Stimulated activated CD8-positive, alpha-beta memory T cell treated with anti-CD3 and anti-CD28 coated beads, Interleukin-4, amount 100 ng/mL, for 24 hours (primary cell): Measurements from ENCODE around the gene UBE3A.

Experiments used
- DNase-seq: peaks from one replicate; pipeline ENCODE4 v3.0.0-alpha.2; 2020; ENCODE audit warnings: low read depth

UBE3A gene

DNA sequence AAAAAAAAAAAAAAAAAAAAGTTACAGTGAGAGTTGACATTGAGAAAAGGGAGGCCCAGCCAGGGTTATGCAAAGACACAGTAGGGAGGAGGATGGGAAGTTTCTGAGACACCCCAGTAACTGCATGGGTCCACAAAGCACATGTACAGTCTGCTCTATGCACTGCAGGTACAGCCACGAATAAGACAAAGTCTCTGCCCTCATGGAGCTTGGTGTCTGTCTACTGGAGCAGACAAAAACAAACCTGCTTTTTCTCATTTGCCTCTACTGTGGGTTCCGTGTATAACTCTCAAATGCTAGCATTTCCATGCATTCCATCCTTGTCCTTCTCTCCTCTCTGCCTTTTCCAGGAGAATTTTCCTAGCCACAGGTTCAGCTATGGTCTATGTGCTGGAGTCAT is 107.4 kb downstream of the UBE3A start:
- no peak for DNase-seq

DNA sequence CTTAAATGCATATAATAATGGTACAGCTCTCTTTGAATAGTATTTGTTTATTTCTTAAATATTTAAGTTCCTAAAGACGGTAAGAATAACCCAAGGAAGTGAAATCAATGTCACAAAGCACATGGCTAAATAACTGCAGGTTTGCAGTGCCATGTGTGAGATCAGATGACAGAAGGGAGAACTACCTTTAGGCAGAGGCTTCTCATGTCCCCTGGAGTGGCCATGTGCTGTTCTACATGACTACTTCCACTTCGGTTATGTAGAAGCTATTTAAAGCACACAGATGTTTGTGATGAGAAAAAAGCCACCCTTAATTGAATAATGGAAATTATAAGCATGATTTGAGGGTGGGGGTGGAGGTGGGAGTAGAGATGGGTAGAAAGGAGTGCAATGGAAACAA is 109.1 kb downstream of the UBE3A start:
- no peak for DNase-seq

DNA sequence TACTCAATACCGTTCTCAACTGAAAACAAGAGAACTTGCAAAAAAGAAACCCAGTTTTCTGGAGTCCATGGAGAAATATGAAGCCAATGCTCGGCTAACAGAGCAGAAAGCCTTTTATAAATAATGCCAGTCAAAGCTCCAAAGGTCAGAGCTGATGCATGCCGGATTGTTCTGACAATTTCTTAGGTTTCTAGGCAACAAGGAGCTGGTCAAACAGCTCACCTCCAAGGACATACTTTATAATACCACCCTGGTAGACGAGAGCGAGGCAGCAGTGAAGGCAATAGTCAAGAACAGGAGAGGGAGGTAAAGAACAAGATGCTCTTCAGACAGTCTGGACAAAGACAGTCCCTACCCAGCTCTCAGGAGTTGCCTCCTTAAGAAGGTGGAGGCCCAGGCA is 111.1 kb downstream of the UBE3A start:
- no peak for DNase-seq

DNA sequence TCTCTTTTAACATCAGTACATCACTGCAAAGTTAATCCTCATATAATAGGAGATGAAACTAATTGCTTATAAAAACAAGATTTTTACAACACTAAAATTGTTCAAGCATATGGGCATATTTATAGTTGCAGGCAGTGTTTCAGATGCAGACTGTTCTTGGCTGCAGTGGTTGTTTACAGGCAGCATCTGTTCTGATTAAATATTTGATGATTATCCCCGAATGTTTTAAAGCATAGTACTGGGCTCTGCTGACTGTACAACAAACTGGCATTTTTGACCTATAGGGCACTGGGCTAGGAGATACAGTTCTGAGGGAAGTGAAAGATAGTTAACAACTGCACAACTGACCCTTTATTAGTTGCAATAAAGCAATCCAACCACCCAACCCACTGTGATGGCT is 113.6 kb downstream of the UBE3A start:
- DNase-seq: no peak

DNA sequence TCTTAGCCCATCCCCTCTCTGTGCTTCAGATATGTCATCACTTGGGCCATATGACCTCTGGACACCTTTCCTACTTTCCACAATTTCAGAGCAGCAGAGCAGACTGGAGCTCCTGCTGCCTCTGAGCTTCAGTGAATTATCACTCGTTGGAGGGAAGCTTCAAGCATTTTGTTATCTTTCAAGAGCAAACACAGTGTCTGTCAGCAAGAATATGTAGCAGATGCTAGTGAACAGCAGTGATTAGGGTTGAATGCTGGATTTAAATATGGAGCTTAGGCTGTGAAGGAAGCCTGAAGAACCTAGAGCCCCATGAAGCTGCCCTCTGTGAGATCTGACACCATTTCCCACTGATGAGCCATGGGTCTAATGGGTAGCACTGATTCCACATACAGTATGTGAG is 115.4 kb downstream of the UBE3A start:
- DNase-seq: no peak

DNA sequence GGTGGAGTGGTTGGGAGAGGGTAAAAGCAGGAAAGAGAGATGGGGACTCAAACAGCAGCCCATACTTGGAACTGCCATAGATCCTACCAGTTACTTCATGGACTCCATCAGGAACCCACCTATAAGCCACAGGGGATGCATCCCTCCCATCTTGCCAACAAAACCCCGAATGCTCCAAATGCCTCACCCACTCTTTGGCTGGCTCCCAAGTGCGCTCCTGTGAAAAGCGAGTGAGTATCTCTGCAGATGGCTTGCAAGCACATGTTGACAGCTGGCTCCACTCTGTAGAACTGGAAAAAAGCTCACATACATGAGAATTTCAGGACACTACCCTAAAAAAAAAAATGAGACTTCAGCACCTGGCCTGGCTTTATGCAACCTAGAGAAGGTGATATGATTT is 151.0 kb downstream of the UBE3A start:
- DNase-seq: no peak
